ENCODE measurements around the gene PXYLP1.

The PXYLP1 gene

DNA sequence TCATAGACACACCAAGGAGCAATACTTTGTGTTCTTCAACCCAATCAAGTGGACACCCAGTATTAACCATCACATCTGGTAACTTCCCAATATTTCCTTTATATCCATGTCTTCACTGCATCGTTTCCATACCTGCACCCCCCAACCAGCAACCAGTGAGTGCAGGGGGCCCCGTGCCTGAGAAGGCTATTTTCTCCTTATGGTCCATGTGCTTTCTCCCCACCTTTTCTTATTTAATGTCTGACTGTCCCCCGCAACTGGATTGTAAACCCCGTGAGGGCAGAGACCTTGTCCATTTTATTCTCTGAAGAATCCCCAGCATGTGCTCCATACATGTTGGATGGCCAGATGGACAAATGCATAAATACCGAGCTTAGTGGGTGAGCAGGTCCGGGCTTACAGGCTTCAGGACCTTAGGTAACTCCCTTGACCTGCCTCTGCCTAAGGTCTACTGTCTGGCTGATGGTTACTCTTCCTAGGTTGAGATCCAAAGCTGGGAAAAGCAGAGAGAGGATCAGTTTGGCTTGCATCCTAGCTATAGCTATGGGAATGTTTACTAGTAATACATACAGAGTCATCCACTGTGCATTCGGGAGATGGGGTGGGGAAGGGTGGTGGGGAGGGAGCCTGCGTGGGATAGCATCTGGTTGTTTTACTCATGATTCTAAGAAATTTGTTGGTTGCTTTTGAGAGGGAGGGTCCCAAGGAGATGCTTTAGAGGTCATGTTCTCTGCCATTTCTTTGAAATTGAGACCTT is 41.5 kb downstream of the PXYLP1 start:
- DNase-seq (ENCODE audit: low read depth in 2 of 2), result no peak

DNA sequence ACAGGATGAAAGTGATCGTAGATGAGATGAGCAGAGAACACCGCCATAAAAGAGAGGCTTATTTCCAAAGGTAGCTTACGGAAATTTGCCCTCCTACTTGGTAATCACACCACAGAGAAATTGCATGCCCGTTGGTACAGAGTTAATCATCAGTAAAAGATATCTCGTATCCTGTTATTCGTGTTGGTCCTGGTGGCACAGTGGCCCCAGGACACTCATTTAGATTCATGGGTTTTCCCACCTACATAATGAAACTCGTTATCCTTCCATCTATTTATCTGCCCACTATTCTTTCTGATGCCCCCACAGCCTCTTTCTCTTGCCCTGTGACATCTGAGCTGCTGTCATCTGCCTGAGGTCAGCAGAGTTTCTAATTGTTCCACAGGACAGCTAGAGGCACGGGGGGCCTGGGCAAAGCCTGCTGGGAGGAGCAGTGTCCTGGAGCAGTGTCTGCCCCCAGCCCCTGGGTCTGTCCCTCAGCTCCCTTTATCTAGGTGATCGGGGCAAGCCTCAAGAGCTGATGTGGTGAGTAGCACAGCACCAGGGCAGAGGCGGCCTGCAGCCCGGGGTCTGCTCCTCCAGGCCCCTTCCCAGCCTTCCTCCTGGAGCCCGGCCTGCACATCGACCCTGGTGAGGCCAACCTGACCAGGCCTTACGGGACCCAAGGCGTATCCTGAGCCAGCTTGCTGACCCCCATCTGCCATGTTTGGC is 42.2 kb downstream of the PXYLP1 start:
- no peak for DNase-seq (ENCODE audit: low read depth in 2 of 2)

GRCh38 chr3:141274411-141275031 is 42.9 kb downstream of the PXYLP1 start:
- DNase-seq (ENCODE audit: low read depth in 2 of 2), result no peak

GRCh38 chr3:141275032-141275422 is 43.4 kb downstream of the PXYLP1 start:
- no peak for DNase-seq (ENCODE audit: low read depth in 2 of 2)

GRCh38 chr3:141275511-141275910 is 43.9 kb downstream of the PXYLP1 start:
- DNase-seq (ENCODE audit: low read depth in 2 of 2), result no peak

DNA sequence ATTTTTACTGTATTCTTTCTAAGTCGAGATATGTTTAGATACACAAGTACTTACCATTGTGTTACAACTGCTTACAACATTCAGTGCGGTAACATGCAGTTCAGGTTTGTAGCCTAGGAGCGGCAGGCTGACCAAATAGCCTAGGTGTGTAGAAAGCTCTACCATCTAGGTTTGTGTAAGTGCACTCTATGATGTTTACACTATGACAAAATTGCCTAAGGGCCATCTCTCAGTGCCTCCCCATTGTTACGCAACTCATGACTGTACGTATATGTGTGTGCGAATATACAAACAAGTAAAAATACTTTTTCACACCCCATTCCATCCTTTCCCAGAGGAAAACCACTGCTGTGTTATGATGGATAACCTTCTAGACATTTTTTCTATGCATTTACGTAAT is 44.3 kb downstream of the PXYLP1 start:
- DNase-seq (ENCODE audit: low read depth in 2 of 2), result no peak

- no peak for DNase-seq (ENCODE audit: low read depth in 2 of 2)
These were observed 44.8 kb downstream of the PXYLP1 start for GRCh38 chr3:141276398-141276797.

GRCh38 chr3:141277451-141277850 is 45.8 kb downstream of the PXYLP1 start:
- no peak for DNase-seq (ENCODE audit: low read depth in 2 of 2)

DNA sequence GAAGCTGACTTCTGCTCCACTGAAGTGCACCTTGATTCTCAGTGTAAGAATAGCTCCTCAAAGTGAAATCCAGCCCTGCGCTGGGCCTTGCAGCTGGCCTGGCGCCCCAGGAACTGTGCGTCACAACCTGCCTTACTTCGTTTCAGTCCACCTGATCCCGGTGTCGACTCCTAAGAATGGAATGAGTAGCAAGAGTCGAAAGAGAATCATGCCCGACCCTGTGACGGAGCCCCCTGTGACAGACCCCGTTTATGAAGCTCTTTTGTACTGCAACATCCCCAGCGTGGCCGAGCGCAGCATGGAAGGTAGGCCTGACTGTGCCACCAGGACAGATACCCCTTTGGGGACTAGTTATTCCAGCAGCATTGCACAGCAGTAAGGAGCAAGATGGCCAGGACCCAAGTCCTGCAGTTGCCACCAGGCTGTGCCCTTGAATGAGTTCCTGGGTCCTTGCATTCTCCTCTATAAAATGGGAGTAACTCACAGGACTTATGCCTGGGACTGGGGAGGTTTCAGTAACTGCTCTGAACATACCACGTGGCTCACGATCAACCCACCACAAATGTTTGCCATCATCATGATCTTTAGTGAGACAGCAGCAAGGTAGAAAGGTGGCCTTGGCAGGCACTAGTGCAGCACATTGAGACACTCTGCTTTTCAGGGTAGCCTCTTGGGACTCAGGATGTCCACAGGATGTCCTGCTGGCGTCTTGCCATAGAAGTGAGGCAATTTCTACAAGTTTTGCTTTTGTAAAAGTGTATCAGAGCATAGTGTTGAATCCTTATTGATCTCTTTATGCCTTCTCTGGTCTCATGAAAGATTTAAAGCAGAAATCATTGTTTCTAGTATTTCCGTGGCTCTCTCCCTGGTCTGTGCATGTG is 46.8 kb downstream of the PXYLP1 start:
- DNase-seq (ENCODE audit: low read depth in 2 of 2), result no peak

GRCh38 chr3:141279077-141279967 is 47.7 kb downstream of the PXYLP1 start:
- DNase-seq (ENCODE audit: low read depth in 2 of 2), result no peak

GRCh38 chr3:141280086-141280485 is 48.5 kb downstream of the PXYLP1 start:
- DNase-seq (ENCODE audit: low read depth in 2 of 2), result no peak

DNA sequence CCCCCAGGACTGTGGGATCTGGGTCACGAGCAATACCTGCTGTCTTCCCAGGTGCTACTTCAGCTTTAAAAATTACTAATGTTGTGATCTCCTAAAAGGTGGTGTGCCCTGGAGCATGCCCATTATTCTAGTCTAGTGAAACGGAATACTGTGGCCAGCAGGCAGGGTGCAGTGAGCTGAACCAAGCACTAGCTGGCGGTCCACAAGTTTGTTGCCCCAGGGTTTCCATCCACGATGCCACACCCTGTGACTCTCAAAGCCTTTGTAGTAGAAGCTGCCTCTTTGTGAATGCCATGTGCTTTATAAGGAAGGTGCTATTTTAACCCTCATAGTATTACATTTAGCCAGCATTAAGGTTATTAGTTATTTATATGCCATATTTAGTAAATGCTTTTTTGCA is 49.1 kb downstream of the PXYLP1 start:
- no peak for DNase-seq (ENCODE audit: low read depth in 2 of 2)

GRCh38 chr3:141285570-141285969 is 53.9 kb downstream of the PXYLP1 start:
- DNase-seq (ENCODE audit: low read depth in 2 of 2), result no peak

DNA sequence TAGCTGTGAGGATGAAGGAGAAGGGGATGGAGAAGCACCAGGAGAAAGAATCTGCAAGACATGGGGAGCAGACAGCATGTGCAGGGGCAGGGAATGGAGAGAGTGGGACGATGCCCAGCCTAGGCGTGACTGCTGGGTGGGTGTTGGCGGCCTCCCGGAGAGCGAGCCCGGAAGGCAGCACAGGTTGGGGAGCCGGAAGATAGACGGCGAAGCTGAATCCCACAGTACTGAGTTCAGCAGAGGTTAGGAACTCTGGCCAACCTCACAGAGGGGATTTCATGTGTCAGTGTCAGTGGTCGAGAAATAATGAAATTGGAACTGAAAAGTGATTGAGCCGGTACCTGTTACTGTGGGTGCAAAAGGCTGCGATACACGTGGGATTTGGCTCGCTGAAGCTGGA is 55.2 kb downstream of the PXYLP1 start:
- DNase-seq (ENCODE audit: low read depth in 2 of 2), result no peak

DNA sequence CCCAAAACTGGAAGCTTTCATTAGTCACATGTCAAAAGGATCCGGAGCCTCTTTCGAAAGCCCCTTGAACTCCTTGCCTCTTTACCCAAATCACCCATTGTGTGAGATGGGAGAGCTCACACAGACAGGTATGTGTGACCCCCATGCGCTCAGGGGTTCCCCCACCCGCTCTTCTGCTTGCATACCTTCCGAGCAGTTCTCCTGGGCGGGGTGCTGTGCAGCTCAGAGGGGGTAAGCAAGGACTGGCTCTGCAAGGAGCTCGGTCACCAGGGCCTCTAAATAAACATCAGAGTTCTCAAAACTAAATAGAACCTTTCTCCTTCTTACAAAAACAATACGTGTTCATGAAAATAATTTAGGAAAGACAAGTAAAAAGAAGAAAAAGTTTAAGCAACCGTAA is 55.7 kb downstream of the PXYLP1 start:
- DNase-seq (ENCODE audit: low read depth in 2 of 2), result no peak

- no peak for DNase-seq (ENCODE audit: low read depth in 2 of 2)
These were observed 56.8 kb downstream of the PXYLP1 start for GRCh38 chr3:141288336-141288990.

DNA sequence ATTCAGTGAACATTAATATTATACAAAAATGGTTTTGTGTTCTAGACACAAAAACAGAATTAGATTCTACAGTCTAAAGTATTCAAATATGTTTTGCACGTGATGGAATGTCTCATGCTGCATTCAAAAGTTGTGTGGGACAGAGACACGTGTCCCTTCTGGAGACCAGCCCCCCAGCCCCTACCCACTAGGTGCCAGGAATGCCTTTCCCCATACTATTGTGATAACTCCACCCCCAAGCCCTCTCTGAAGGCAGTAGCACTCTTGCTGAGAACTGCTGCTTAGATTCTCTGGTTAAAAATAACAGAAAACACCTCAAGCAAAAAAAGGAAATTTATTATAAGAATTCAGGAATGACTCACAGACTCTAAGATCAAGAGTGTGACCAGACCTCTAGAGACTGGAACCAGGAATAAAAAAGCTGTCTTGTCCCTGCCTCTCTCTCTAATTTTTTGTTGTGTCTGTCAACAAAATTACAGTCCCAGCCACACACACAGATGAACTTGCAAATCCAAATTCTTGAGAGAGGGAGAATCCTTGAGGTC is 57.7 kb downstream of the PXYLP1 start:
- no peak for DNase-seq (ENCODE audit: low read depth in 2 of 2)

GRCh38 chr3:141291559-141292355 is 60.1 kb downstream of the PXYLP1 start:
- no peak for DNase-seq (ENCODE audit: low read depth in 2 of 2)

- DNase-seq (ENCODE audit: low read depth in 2 of 2), result no peak
These were observed 60.9 kb downstream of the PXYLP1 start for GRCh38 chr3:141292356-141293058.
